SK-N-SH (cell line): ENCODE data around the gene SETSIP. TPM values are rescaled to one million over a fixed set of nuclear protein-coding genes. Genes with fewer than 3 reads are reported as not detected.
A peak's percentile ranks its signal among the peaks of the same experiment; 100 is the strongest.

Source experiments
- CTCF ChIA-PET: fragments of 300-600, 350-600 bp; formaldehyde crosslinking; extraction: SDS; loops from one replicate; lab custom pipeline; 2021; lab: Yijun Ruan, JAX
- POLR2A ChIA-PET: fragments of 350-600 bp; sonication (Branson Sonifier 250); formaldehyde crosslinking; extraction: SDS; loops from one replicate; lab custom pipeline; 2020; ENCODE audit warnings: antibody characterized with exemption, inconsistent platforms; lab: Yijun Ruan, JAX
- DNase-seq: peaks from one replicate; pipeline ENCODE4 v3.0.0; 2012
- H2AFZ ChIP-seq: fragments of 200-600 bp; sonication (generic); 2 replicates; pipeline ENCODE4 v1.8.1; 2016; ENCODE audit warnings: antibody characterized with exemption, mild to moderate bottlenecking, low read depth
- H3F3A ChIP-seq: fragments of 200-600 bp; sonication (generic); replicated peaks from 2 replicates; pipeline ENCODE3; 2016; ENCODE audit warnings: antibody characterized with exemption, mild to moderate bottlenecking; ENCODE audit not compliant: insufficient read depth
- H3K27ac ChIP-seq, 2 experiments: fragments of 200-500 bp in 1 of 2; fragments of 200-600 bp in 1 of 2; sonication (Bioruptor generic) in 1 of 2; sonication (generic), shearing (Covaris generic) in 1 of 2; 2 replicates each; pipeline versions ENCODE4 v1.5.1 to v1.6.1; 2014 to 2016; ENCODE audit warnings: low read depth in 2 of 2, inconsistent platforms in 1 of 2, low read length in 1 of 2, mild to moderate bottlenecking in 1 of 2, mixed read lengths in 1 of 2
- H3K27me3 ChIP-seq: fragments of 200-600 bp; sonication (generic), shearing (Covaris generic); 2 replicates; pipeline ENCODE4 v1.6.1; 2016; ENCODE audit warnings: mixed run types; ENCODE audit not compliant: insufficient read depth
- H3K36me3 ChIP-seq, 2 experiments: fragments of 200-500 bp in 1 of 2; fragments of 200-600 bp in 1 of 2; sonication (Bioruptor generic) in 1 of 2; sonication (generic) in 1 of 2; replicated peaks in 1 of 2; 2 replicates each; pipeline versions ENCODE3 to v1.5.1; 2014 to 2016; ENCODE audit warnings: low read length in 1 of 2, mild to moderate bottlenecking in 1 of 2; ENCODE audit not compliant: insufficient read depth in 2 of 2, control insufficient read depth in 1 of 2
- H3K4me1 ChIP-seq, 2 experiments: fragments of 200-500 bp in 1 of 2; fragments of 200-600 bp in 1 of 2; sonication (Bioruptor generic) in 1 of 2; sonication (generic), shearing (Covaris generic) in 1 of 2; 2 replicates each; pipeline versions ENCODE4 v1.5.1 to v1.6.1; 2014 to 2016; ENCODE audit warnings: low read depth in 1 of 2, low read length in 1 of 2, mixed run types in 1 of 2; ENCODE audit not compliant: insufficient read depth in 2 of 2, control insufficient read depth in 1 of 2
- H3K4me2 ChIP-seq: fragments of 200-600 bp; sonication (generic), shearing (Covaris generic); 2 replicates; pipeline ENCODE4 v1.6.1; 2017; ENCODE audit warnings: mixed run types
- H3K4me3 ChIP-seq, 2 experiments: fragments of 200-500 bp in 1 of 2; fragments of 200-600 bp in 1 of 2; sonication (Bioruptor generic) in 1 of 2; sonication (generic), shearing (Covaris generic) in 1 of 2; 2 replicates each; pipeline versions ENCODE4 v1.5.1 to v1.8.1; 2014 to 2016; ENCODE audit warnings: low read depth in 2 of 2, inconsistent platforms in 1 of 2, low read length in 1 of 2, mild to moderate bottlenecking in 1 of 2, mixed read lengths in 1 of 2, moderate library complexity in 1 of 2
- H3K79me2 ChIP-seq: fragments of 200-600 bp; sonication (generic); 2 replicates; pipeline ENCODE4 v1.8.1; 2017; ENCODE audit warnings: mild to moderate bottlenecking; ENCODE audit not compliant: insufficient read depth
- H3K9ac ChIP-seq: fragments of 200-600 bp; sonication (generic); 2 replicates; pipeline ENCODE4 v1.6.1; 2017; ENCODE audit warnings: mixed run types
- H3K9me2 ChIP-seq: fragments of 200-600 bp; sonication (generic); 2 replicates; pipeline ENCODE4 v1.6.1; 2017; ENCODE audit warnings: mixed run types
- H3K9me3 ChIP-seq: fragments of 200-600 bp; sonication (generic); 2 replicates; pipeline ENCODE4 v1.6.1; 2017; ENCODE audit warnings: mixed run types, mild to moderate bottlenecking, moderate library complexity
- H4K20me1 ChIP-seq: fragments of 200-600 bp; sonication (generic); 2 replicates; pipeline ENCODE4 v1.6.1; 2017; ENCODE audit warnings: mild to moderate bottlenecking, mixed run types; ENCODE audit not compliant: insufficient read depth
- FOXJ3 ChIP-seq: sonication (generic); formaldehyde crosslinking; IDR thresholded peaks from 2 replicates; pipeline ENCODE4 v1.5.1; 2020; ENCODE audit warnings: mild to moderate bottlenecking, missing genetic modification reagents
- GABPA ChIP-seq: IDR thresholded peaks from 2 replicates; pipeline ENCODE4 v1.4.0; 2012; ENCODE audit warnings: low read depth, mild to moderate bottlenecking
- NFIC ChIP-seq: IDR thresholded peaks from 2 replicates; pipeline ENCODE4 v1.4.0; 2012; ENCODE audit warnings: borderline replicate concordance
- NRF1 ChIP-seq: IDR thresholded peaks from 2 replicates; pipeline ENCODE4 v1.6.1; 2012; ENCODE audit warnings: low read depth, mild to moderate bottlenecking, low read length
- PBX3 ChIP-seq: IDR thresholded peaks from 2 replicates; pipeline ENCODE4; 2012
- RCOR1 ChIP-seq: fragments of 150-350 bp; IDR thresholded peaks from 2 replicates; pipeline ENCODE4 v1.6.1; 2017; ENCODE audit warnings: antibody characterized with exemption, low read length
- RFX5 ChIP-seq: IDR thresholded peaks from 2 replicates; pipeline ENCODE4 v1.6.1; 2012; ENCODE audit warnings: mild to moderate bottlenecking, improper control_type of control experiment, low read length
- RXRA ChIP-seq: IDR thresholded peaks from 2 replicates; pipeline ENCODE4 v1.4.0; 2012; ENCODE audit warnings: low read depth, mild to moderate bottlenecking, borderline replicate concordance
- SIN3A ChIP-seq: IDR thresholded peaks from 2 replicates; pipeline ENCODE4 v1.6.1; 2012; ENCODE audit warnings: low read depth, mild to moderate bottlenecking, low read length, moderate library complexity, borderline replicate concordance
- SMC3 ChIP-seq: IDR thresholded peaks from 2 replicates; pipeline ENCODE4 v1.6.1; 2012; ENCODE audit warnings: low read depth, low read length, improper control_type of control experiment
- TAF1 ChIP-seq: IDR thresholded peaks from 2 replicates; pipeline ENCODE4 v1.6.1; 2012; ENCODE audit warnings: low read depth, mild to moderate bottlenecking, low read length, moderate library complexity, borderline replicate concordance
- TEAD4 ChIP-seq: IDR thresholded peaks from 2 replicates; pipeline ENCODE4 v1.4.0; 2012; ENCODE audit warnings: mild to moderate bottlenecking, borderline replicate concordance; ENCODE audit not compliant: insufficient read depth
- YY1 ChIP-seq: IDR thresholded peaks from 2 replicates; pipeline ENCODE4 v1.4.0; 2012; ENCODE audit warnings: low read depth, mild to moderate bottlenecking
- WGBS: methylation state at CpG from one replicate; pipeline ENCODE4 v1.1.6; 2017; ENCODE audit warnings: low lambda C conversion rate; 5-methylcytosine and 5-hydroxymethylcytosine counted together
- polyA plus RNA-seq, 3 experiments: library from polyadenylated mRNA; depleted of rRNA; stranded (reverse); fragments of >200 nt; gene quantifications; 2 replicates each; pipeline ENCODE4 v1.2.3, GENCODE V29; 2012
- TF ChIP-seq, protein P1 (sequence below): IDR thresholded peaks from 2 replicates; pipeline ENCODE4 v1.4.0; 2012; ENCODE audit warnings: low read depth, borderline replicate concordance
- TF ChIP-seq, protein P2 (sequence below): fragments of 200-600 bp; sonication (generic); IDR thresholded peaks from 2 replicates; pipeline ENCODE4 v1.6.1; 2017; ENCODE audit warnings: antibody characterized with exemption, mild to moderate bottlenecking, moderate library complexity

Gene SETSIP
- polyA plus RNA-seq, 1 of the 3 experiments (the other 2 are of a cell fraction) = not detected

DNA sequence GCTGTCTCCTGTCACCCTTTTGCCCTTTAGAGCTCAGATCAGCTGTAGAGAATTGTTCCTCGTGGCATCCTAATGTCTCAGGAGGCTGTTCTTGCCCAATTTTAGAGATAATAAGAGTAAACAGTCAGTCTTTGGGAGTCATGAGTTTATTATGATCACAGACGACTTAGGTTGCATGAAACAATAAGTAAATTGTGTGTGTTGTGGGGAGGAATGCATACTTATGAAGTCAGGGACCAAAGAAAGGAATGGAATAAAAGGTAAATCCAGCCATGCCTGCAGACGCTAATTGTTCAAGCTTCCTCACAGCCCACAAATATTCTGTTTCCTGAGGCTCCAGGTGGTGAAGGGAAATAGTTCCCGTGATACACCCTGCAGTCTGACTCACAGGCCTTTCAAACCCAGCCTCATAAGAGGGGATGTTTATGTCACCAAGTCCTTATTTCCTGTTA lies 44.5 kb downstream of the SETSIP start (continued):
- TF ChIP-seq TAF1 (no peak), RFX5 (no peak), NFIC (no peak)

GRCh38 chr1:92029241-92029922 lies 45.8 kb downstream of the SETSIP start:
- H3K4me2 ChIP-seq = no peak overlapping the region
- TF ChIP-seq GABPA (no peak), SMC3 (no peak), SIN3A (no peak), RXRA (no peak), NRF1 (no peak), YY1 (no peak), RFX5 (no peak), FOXJ3 (no peak), PBX3 (no peak), TAF1 (no peak), TEAD4 (no peak), RCOR1 (no peak)
- TF ChIP-seq, protein P1, sequence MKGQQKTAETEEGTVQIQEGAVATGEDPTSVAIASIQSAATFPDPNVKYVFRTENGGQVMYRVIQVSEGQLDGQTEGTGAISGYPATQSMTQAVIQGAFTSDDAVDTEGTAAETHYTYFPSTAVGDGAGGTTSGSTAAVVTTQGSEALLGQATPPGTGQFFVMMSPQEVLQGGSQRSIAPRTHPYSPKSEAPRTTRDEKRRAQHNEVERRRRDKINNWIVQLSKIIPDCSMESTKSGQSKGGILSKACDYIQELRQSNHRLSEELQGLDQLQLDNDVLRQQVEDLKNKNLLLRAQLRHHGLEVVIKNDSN = no peak
- TF ChIP-seq, protein P2, sequence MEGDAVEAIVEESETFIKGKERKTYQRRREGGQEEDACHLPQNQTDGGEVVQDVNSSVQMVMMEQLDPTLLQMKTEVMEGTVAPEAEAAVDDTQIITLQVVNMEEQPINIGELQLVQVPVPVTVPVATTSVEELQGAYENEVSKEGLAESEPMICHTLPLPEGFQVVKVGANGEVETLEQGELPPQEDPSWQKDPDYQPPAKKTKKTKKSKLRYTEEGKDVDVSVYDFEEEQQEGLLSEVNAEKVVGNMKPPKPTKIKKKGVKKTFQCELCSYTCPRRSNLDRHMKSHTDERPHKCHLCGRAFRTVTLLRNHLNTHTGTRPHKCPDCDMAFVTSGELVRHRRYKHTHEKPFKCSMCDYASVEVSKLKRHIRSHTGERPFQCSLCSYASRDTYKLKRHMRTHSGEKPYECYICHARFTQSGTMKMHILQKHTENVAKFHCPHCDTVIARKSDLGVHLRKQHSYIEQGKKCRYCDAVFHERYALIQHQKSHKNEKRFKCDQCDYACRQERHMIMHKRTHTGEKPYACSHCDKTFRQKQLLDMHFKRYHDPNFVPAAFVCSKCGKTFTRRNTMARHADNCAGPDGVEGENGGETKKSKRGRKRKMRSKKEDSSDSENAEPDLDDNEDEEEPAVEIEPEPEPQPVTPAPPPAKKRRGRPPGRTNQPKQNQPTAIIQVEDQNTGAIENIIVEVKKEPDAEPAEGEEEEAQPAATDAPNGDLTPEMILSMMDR = no peak
- TF ChIP-seq, all 33 proteins: peak for 0
- CTCF ChIA-PET = interaction anchor here (0.7 to 1.6 kb wide), 2 partner anchors 20 to 23 kb away, joined by 3 to 4 read pairs; no protein-coding TSS in a partner anchor
- Histone ChIP-seq H3F3A (no peaks in the 10 kb centered on the region), H3K4me3 (peak overlapping the region; percentile 56 to 58), H3K79me2 (no peaks in the 10 kb centered on the region), H3K27me3 (no peaks in the 10 kb centered on the region; the same call in 1 of the 2 replicates), H3K9ac (no peak overlapping the region), H3K27ac (no peak overlapping the region), H3K4me1 (no peaks in the 10 kb centered on the region; a peak in 1 of 4 replicates), H2AFZ (no peak overlapping the region), H3K9me3 (no peaks in the 10 kb centered on the region), H4K20me1 (no peaks in the 10 kb centered on the region), H3K36me3 (no peaks in the 10 kb centered on the region), H3K9me2 (no peaks in the 10 kb centered on the region)
- POLR2A ChIA-PET = no interaction called here
- peak; percentile 6 for DNase-seq
- WGBS = 65% methylated on average over 22 of the region's 31 CpGs
